BJ (cell line): ENCODE measurements around the gene CLIC3. TPM values are rescaled to one million over a fixed set of nuclear protein-coding genes. Genes with fewer than 3 reads are reported as not detected.

ENCODE experiments used
- CTCF ChIA-PET: fragments of 350-600 bp; formaldehyde crosslinking; extraction: SDS; loops from one replicate; lab custom pipeline; 2021; ENCODE audit warnings: antibody characterized with exemption, inconsistent platforms; lab: Yijun Ruan, JAX
- POLR2A ChIA-PET: fragments of 300-600 bp; sonication (Branson Sonifier 250); formaldehyde crosslinking; extraction: SDS; loops from one replicate; lab custom pipeline; 2021; ENCODE audit warnings: antibody characterized with exemption; lab: Charles Lee
- DNase-seq: peaks from one replicate; pipeline ENCODE4 v3.0.0-alpha.2; 2011; ENCODE audit warnings: low read depth
- H3K27me3 ChIP-seq: 2 replicates; pipeline ENCODE4 v1.6.0; 2011; ENCODE audit warnings: low read length; ENCODE audit not compliant: control insufficient read depth, insufficient read depth
- H3K36me3 ChIP-seq: 2 replicates; pipeline ENCODE4 v1.5.1; 2011; ENCODE audit warnings: low read length; ENCODE audit not compliant: control insufficient read depth, insufficient read depth
- H3K4me3 ChIP-seq: 2 replicates; pipeline ENCODE4 v1.5.1; 2011; ENCODE audit warnings: low read depth, mild to moderate bottlenecking, control low read depth, low read length
- polyA plus RNA-seq: library from polyadenylated mRNA; depleted of rRNA; stranded (reverse); fragments of >200 nt; gene quantifications from 2 replicates; pipeline ENCODE4 v1.2.3, GENCODE V29; 2011
- TF ChIP-seq, protein P1 (sequence below): IDR thresholded peaks from 2 replicates; pipeline ENCODE4 v1.5.1; 2011; ENCODE audit warnings: low read depth, mild to moderate bottlenecking, control low read depth, inconsistent platforms, low read length, moderate library complexity; ENCODE audit not compliant: insufficient read depth

The CLIC3 gene
- polyA plus RNA-seq, 1 experiment, result 4.0 TPM

DNA sequence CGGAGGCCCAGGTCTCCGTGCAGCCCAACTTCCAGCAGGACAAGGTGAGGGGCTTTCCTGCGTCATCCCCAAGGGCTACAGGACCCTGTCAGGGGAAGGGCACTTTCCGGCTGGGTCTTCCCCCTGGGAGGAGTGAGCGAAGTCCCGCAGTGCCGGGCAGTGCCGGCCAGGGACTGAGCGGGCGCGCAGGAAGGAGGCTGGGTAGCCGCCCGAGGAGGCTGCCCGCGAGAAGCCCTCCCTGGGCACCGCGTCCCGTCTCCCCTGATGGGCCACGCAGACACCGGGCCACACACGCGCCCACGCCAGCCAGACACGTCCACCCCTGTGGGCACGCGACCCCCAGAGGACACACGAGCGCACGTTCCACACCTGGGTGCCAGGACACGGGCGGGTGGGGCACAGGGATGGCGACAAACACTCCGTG, 18.7 kb downstream of the CLIC3 start:
- ChIA-PET POLR2A (interaction anchor here (0.7 kb wide), 1 partner anchor 15 kb away, joined by 3 read pairs; the partner anchor contains the start of gene PAXX), CTCF (interaction anchor here (1.2 kb wide), 2 partner anchors 30 to 57 kb away, joined by 5 read pairs; no protein-coding TSS in a partner anchor)

DNA sequence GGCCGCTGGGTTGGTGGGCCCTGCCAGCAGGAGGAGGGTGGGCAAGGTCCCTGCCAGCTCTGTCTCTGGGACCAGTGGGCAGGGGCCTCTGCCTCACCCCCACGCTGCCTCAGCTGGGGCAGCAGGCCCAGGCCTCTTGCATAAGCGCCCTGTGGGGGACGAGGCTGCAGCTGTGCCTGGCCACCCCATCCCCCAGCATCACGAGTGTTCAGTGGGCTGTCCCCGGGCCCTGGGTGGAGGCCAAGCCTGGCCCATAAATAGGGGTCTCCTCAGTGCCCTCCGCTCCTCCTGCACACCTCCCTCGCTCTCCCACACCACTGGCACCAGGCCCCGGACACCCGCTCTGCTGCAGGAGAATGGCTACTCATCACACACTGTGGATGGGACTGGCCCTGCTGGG, 19.1 kb downstream of the CLIC3 start, which contains the start of gene PTGDS:
Gene PTGDS (plus strand): TSS at position 282 of the 400 bp plus-strand sequence. CDS start 75 bp downstream, at position 357.
- H3K27me3 ChIP-seq, result no peaks in the 10 kb centered on the region
- H3K36me3 ChIP-seq, result no peaks in the 10 kb centered on the region
- DNase-seq, result no peak
- ChIA-PET CTCF (no interaction called here), POLR2A (no interaction called here)
- H3K4me3 ChIP-seq, result peak within 1 kb of the TSS; percentile 51
- TF ChIP-seq, protein P1, sequence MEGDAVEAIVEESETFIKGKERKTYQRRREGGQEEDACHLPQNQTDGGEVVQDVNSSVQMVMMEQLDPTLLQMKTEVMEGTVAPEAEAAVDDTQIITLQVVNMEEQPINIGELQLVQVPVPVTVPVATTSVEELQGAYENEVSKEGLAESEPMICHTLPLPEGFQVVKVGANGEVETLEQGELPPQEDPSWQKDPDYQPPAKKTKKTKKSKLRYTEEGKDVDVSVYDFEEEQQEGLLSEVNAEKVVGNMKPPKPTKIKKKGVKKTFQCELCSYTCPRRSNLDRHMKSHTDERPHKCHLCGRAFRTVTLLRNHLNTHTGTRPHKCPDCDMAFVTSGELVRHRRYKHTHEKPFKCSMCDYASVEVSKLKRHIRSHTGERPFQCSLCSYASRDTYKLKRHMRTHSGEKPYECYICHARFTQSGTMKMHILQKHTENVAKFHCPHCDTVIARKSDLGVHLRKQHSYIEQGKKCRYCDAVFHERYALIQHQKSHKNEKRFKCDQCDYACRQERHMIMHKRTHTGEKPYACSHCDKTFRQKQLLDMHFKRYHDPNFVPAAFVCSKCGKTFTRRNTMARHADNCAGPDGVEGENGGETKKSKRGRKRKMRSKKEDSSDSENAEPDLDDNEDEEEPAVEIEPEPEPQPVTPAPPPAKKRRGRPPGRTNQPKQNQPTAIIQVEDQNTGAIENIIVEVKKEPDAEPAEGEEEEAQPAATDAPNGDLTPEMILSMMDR, result no peak

More for the DNA sequence above, 18.7 kb downstream of the CLIC3 start:
- no peak for DNase-seq
- Histone ChIP-seq H3K36me3 (no peaks in the 10 kb centered on the region), H3K27me3 (no peaks in the 10 kb centered on the region), H3K4me3 (peak overlapping the region; percentile 51)
- TF ChIP-seq, protein P1, result no peak

DNA sequence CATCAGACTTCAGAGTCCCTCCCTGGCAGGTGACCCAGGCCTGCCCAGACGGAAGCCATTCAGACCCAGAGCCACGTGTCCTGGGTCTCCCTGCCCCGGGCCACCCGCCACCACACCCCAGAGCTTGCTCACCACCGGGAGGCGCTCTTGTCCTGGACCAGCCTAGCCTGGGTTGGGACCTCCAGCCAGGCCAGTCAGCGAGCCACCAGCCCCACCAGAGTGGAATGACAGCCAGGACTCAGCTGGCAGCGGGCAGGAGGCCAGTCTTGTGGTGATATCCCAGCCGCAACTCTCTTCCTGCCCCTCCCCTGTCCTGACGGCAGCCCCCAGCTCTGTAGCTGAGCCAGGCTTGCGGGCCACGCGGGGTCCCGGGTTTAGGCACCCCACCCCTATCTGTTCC, 20.7 kb downstream of the CLIC3 start:
- H3K36me3 ChIP-seq, result no peaks in the 10 kb centered on the region
- CTCF ChIA-PET, result interaction anchor here (1.4 to 2.5 kb wide), 3 partner anchors 28 to 60 kb away, joined by 4 to 11 read pairs (median 11); no protein-coding TSS in a partner anchor
- no peak overlapping the region for H3K4me3 ChIP-seq
- no peak for DNase-seq
- no peaks in the 10 kb centered on the region for H3K27me3 ChIP-seq
- TF ChIP-seq, protein P1, result 0 out of 2 replicates have a peak, but pooled peaks have one; percentile 13
- POLR2A ChIA-PET, result no interaction called here

DNA sequence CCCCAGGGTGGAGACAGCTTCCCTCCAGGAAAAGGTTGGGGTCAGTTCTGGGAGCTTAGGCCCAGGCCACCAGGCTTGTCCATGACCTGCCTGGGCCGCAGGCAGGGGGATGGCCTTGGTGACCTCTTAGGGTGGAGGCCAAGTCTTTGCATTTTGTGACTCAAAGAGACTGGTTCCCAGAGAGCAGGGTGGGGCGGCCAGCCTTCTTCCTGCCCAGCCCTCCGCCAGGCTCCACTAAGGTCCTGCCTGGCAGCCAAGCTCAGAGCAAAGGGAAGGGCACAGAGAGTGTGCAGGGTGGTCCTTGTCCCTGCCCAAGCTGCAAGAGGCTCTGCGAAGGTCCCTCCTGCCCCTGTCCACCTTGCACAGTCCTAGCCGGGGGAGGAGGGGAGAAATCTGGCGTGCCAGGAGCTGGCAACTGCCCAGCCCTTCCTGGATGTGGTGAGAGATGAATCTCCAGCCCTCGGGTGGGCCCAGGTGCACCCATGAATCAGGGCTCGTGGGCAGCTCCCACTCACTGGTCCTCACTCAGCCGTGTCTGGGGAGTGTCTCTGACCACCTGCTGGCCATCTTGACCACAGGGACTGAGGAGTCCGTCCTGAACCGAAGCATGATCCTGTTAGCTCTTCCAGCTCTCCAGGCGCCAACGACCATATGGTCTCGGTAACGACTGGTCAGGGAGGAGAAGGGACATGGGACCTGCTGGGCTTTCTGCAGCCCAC, 21.4 kb downstream of the CLIC3 start:
- POLR2A ChIA-PET, result no interaction called here
- DNase-seq, result no peak

More for the DNA sequence above, 21.4 kb downstream of the CLIC3 start:
- TF ChIP-seq, protein P1, result no peak
- H3K36me3 ChIP-seq, result no peaks in the 10 kb centered on the region
- CTCF ChIA-PET, result interaction anchor here (1.4 to 2.5 kb wide), 3 partner anchors 27 to 61 kb away, joined by 4 to 11 read pairs (median 11); no protein-coding TSS in a partner anchor
- H3K4me3 ChIP-seq, result no peak overlapping the region
- no peaks in the 10 kb centered on the region for H3K27me3 ChIP-seq
